Measurements from ENCODE around the gene ARFRP1.

Gene ARFRP1

DNA sequence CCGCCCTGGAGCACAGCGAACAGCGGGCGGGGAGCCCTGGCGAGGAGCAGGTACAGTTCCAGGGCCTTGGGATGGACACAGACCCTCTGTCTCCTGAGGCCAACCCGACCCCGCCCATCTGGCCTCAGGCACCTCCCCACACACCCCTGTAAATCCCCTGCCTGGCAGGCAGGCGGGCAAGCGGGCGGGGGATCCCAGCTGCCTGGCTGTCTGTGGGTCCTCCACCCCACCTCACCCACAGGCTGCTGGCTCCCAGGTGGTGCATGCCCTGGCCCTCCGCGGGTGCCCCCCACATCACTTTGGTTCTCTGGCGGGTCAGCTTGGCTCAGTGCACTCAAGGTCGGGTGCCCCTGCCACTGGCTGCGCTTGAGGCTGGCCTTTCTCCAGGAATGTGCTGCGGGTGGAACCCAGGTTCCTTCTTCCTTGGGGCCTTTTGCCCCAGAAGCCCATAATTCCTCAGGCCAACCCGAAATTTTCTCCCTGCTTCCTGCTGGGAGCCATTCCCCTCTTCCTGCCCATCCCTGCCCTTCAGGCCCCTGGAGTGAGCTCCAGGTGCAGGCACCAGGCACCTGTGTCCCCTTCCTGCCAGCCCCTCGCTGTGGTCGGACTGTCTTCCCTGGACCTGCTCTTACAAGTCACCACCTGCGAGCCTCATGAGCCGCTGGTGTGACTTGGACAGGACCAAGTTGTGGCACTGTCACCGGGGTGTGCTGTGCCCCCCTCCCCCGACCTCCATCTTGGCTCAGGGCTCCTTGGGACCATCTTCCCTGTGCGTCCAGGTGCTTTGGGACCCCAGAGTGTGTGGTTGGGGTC lies 16.7 kb downstream of the ARFRP1 start:
- no peak overlapping the region for H3K4me3 ChIP-seq (ENCODE audit: low read length)
- TF ChIP-seq, protein P1, sequence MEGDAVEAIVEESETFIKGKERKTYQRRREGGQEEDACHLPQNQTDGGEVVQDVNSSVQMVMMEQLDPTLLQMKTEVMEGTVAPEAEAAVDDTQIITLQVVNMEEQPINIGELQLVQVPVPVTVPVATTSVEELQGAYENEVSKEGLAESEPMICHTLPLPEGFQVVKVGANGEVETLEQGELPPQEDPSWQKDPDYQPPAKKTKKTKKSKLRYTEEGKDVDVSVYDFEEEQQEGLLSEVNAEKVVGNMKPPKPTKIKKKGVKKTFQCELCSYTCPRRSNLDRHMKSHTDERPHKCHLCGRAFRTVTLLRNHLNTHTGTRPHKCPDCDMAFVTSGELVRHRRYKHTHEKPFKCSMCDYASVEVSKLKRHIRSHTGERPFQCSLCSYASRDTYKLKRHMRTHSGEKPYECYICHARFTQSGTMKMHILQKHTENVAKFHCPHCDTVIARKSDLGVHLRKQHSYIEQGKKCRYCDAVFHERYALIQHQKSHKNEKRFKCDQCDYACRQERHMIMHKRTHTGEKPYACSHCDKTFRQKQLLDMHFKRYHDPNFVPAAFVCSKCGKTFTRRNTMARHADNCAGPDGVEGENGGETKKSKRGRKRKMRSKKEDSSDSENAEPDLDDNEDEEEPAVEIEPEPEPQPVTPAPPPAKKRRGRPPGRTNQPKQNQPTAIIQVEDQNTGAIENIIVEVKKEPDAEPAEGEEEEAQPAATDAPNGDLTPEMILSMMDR (conservative IDR thresholded peaks at IDR 0.05; ENCODE audit: low read length): no peak
- DNase-seq (ENCODE audit: low read depth): no peak

DNA sequence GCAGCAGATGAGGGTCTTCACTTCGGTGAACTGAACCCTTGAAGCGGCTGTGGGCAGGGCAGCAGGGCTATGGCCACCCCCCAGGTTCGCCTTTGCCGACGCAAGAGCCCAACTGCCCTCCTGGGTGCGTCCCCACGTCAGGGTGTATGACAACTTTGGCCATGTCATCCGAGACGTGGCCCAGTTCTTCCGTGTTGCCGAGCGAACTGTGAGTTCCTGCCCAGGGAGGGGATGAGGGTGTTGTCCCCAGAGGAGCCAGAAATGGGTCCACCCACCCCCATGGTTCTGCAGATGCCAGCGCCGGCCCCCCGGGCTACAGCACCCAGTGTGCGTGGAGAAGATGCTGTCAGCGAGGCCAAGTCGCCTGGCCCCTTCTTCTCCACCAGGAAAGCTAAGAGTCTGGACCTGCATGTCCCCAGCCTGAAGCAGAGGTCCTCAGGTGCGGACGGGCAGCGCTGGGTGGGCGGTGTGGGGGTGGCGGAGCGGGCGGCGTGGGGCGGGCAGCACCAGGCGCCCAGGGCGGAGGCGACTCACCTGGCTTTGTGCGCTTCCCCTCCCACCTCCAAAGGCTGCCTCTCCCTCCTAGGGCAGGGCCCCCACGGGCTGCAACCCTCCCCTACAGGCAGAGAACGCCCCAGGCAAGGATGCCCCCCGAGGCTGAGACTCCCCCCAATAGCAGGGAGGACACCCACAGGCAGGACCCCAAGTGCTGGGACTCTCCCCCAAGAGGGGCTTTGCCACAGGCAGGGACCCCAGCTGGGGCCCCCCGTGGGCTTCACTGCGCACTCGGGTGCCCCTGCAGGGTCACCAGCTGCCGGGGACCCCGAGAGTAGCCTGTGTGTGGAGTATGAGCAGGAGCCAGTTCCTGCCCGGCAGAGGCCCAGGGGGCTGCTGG lies 17.5 kb downstream of the ARFRP1 start:
- TF ChIP-seq, protein P1 (conservative IDR thresholded peaks at IDR 0.05; ENCODE audit: low read length): no peak
- no peak overlapping the region for H3K4me3 ChIP-seq (ENCODE audit: low read length)
- no peak for DNase-seq (ENCODE audit: low read depth)

DNA sequence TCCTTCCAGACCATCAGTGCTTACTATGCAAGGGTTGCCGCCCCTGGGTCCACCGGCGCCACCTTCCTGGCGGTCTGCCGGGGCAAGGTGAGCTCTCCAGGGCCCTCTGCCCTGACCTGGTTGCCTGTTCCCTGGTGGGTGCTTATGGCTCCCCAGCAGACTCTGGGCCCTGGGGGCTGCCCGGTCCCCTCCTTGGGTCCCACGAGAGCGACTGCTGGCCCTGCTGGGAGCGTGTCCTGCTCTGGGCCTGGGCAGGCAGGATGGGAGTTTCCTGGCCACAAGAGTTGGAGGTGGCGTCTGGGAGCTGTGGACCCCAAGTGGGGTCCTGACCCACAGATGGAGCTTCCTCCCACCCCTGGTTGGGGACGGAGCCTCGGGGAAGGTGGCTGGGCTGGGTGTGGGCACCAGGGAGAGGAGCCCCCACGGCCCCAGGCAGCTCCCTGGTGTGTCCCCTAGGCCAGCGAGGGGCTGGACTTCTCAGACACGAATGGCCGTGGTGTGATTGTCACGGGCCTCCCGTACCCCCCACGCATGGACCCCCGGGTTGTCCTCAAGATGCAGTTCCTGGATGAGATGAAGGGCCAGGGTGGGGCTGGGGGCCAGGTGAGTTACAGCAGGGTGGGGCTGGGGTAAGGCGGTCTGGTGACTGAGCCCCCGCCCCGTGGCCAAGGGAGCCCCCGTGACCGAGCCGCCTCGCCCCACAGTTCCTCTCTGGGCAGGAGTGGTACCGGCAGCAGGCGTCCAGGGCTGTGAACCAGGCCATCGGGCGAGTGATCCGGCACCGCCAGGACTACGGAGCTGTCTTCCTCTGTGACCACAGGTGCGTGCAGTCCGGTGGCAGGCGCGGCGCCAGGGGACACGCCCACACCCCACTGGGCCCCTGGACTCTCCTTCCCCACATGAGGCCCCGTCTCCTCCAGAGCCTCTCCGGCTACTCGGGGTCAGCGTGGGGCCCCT lies 18.5 kb downstream of the ARFRP1 start:
- TF ChIP-seq, protein P1 (conservative IDR thresholded peaks at IDR 0.05; ENCODE audit: low read length): no peak
- DNase-seq (ENCODE audit: low read depth): no peak
- H3K4me3 ChIP-seq (ENCODE audit: low read length): no peak overlapping the region

DNA sequence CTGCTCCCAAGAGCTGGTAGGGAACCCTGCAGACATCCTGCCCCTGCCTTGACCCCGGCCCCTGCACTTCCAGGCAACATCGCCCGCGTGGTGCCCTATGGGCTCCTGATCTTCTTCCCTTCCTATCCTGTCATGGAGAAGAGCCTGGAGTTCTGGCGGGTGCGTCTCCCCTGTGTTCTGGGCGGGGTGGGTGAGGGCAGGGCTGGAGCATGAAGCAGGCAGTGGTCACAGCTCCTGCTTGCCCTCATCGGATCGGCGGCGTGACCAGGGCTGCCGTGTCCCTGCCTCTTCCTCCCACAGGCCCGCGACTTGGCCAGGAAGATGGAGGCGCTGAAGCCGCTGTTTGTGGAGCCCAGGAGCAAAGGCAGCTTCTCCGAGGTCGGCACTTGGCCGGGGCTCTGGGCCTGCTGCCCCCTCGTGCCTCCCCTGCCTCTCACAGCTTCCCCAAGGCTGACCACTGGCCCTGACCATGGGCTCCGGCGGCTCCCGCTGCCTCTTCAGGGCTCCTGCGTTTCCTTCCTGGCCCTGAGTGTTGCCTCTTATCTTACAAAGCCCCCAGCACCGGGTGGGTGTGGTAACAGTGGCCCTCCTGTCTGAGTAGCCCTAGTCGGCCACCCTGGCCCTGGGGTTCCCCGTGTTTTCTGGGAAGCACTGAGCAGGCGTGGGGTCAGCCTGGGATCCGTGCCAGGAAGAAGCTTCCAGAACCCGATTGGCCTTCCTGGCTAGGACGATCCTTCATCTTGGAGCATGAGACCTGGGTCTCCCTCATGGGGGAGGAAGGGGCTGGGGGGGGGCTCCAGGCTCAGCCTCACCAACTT lies 19.3 kb downstream of the ARFRP1 start:
- H3K4me3 ChIP-seq (ENCODE audit: low read length): no peak overlapping the region
- no peak for DNase-seq (ENCODE audit: low read depth)
- TF ChIP-seq, protein P1 (conservative IDR thresholded peaks at IDR 0.05; ENCODE audit: low read length): no peak

DNA sequence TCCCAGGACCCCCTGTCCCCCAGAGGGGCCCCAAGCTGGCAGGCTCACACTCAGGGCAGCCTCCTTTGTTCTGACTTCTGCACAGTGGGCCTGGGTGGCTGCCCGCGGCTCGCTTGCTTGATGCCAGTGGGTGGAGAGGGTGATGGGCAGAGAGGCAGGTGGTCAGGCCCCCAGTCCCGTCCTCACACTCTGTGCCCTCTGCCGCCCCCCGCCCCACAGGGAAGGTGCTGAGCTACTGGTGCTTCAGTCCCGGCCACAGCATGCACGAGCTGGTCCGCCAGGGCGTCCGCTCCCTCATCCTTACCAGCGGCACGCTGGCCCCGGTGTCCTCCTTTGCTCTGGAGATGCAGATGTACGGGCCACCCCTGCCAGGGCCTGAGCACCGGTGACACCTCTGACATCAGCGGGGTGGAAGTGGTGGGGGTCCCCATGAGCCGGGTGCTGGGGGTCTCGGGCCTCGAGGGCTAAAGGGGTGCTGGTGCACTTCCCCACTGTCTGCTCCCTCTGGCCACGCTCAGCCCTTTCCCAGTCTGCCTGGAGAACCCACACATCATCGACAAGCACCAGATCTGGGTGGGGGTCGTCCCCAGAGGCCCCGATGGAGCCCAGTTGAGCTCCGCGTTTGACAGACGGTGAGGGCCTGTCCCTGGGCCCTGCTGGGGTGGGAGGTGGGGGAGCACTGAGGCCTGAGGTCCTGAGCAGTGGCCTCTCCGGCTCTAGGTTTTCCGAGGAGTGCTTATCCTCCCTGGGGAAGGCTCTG lies 20.2 kb downstream of the ARFRP1 start:
- TF ChIP-seq, protein P1 (conservative IDR thresholded peaks at IDR 0.05; ENCODE audit: low read length): no peak
- DNase-seq (ENCODE audit: low read depth): no peak
- no peak overlapping the region for H3K4me3 ChIP-seq (ENCODE audit: low read length)

Data from AG10803 (cell line).